GM12892 (cell line): Measurements from ENCODE around the gene EGFL8.

ENCODE experiments used
- POLR2A ChIP-seq: IDR thresholded peaks from 2 replicates; pipeline ENCODE4 v1.6.1; 2011; ENCODE audit warnings: low read depth, low read length, control low read depth
- POLR2AphosphoS5 ChIP-seq: IDR thresholded peaks from 2 replicates; pipeline ENCODE4 v1.6.1; 2011; ENCODE audit warnings: low read depth, low read length, control low read depth

DNA sequence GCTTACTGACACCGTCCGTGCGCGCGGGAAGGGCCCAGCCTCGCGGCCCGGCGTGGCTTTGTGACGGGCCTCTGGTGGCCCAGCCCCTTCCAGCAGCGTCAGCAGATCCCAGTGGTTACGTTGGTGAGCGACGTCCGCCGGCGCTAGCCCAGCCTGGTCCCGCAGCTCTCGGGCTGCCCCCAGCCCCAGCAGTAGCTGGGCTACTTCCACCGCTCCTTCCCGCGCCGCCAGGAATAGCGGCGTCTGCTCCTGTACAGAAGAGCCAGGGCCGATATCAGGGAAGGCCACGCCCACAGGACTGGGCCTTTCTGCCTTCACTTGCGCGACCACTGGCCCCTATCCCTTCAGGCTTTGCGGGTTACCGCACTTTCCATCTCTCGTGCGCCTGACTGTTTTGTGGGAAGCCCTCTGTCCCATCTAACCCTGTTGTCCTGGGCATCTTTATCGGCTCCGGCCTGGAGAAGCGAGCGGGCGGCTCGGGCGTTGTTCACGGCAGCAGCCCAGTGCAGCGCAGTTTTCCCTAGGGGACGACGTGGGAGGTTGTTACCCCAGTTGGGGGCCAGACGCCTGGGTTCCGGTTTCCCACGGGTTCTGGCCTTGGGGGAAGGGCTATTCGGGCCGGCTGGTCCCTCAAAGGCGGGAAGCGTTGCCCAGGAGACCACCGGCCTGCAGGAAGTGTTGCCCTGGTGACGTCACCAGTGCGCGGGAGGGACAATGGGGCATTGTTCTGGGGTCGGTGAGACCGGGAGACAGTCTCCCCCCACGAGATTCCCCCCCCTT, 31.7 kb downstream of the EGFL8 start:
- TF ChIP-seq POLR2A (peak; percentile 70), POLR2AphosphoS5 (peak; percentile 71)
